Bronchial smooth muscle cell (primary cell): Measurements from ENCODE around the gene AGPAT4. TPM values are rescaled to one million over a fixed set of nuclear protein-coding genes. Genes with fewer than 3 reads are reported as not detected.

ENCODE experiments used
- total RNA-seq: library from RNA; depleted of rRNA; stranded (reverse); fragments of >200 nt; gene quantifications from 2 replicates; pipeline ENCODE4 v1.2.1, GENCODE V29; 2014

Gene AGPAT4
- total RNA-seq = 6.4 and 10.2 TPM in 2 replicates

GRCh38 chr6:161273752-161274487 lies at the start of gene AGPAT4:
Gene AGPAT4 (minus strand): TSS chr6:161274061. CDS start chr6:161232213, 41,848 bp downstream.

